Colonic mucosa (tissue), 4 donors: ENCODE results near the gene PIK3R2. TPM values are rescaled to one million over a fixed set of nuclear protein-coding genes. Genes with fewer than 3 reads are reported as not detected.

ENCODE experiments used
- DNase-seq: peaks from one replicate; pipeline ENCODE4 v3.0.0-alpha.2; 2020
- H3K27ac ChIP-seq: fragments of 200-600 bp; one replicate; pipeline ENCODE4 v1.8.0; 2021
- H3K27me3 ChIP-seq: fragments of 200-600 bp; one replicate; pipeline ENCODE4 v1.8.0; 2021
- H3K36me3 ChIP-seq: fragments of 200-600 bp; one replicate; pipeline ENCODE4 v1.8.0; 2021
- H3K4me1 ChIP-seq: fragments of 200-600 bp; one replicate; pipeline ENCODE4 v1.8.0; 2021; ENCODE audit warnings: mild to moderate bottlenecking
- H3K4me3 ChIP-seq: fragments of 200-600 bp; one replicate; pipeline ENCODE4 v1.8.0; 2021
- H3K9ac ChIP-seq, 2 donors: one replicate each; pipeline ENCODE4 v1.7.0; 2013; ENCODE audit warnings: control low read depth in 2 of 2, low read depth in 2 of 2, low read length in 2 of 2
- H3K9me3 ChIP-seq: fragments of 200-600 bp; one replicate; pipeline ENCODE4 v1.8.0; 2021
- CTCF ChIP-seq: fragments of 200-600 bp; IDR thresholded peaks from one replicate; pipeline ENCODE4 v1.8.0; 2022; ENCODE audit warnings: antibody characterized with exemption, mild to moderate bottlenecking
- intact Hi-C: fragments of 100-400 bp; cut with DNase I; formaldehyde crosslinking; loops from one replicate; pipeline ENCODE4 v1.14.1; 2022
- total RNA-seq, 2 donors: library from RNA; stranded (reverse); fragmentation: NEBNext Ultra II Directional in 1 of 2; extraction: Animal tissue kit (Norgen Biotek cat#: 25700) in 1 of 2; gene quantifications; one replicate each; pipeline ENCODE4 v1.2.1, GENCODE V29; 2021
- donor health status: healthy.
- donor health status: DM: no; HTN: no; CAD: no.
- donor health status: DM: no; HTN: no; CAD: no.

The PIK3R2 gene
- total RNA-seq, 2 donors from 2014 or later: 42.9 to 48.2 TPM

- Histone ChIP-seq H3K4me1 (no peaks in the 10 kb centered on the region), H3K36me3 (peaks cover 12% of the 10 kb centered on the region), H3K4me3 (no peak overlapping the region), H3K27me3 (no peaks in the 10 kb centered on the region), H3K27ac (no peak overlapping the region), H3K9ac (no peak overlapping the region), H3K9me3 (no peaks in the 10 kb centered on the region)
- no peak for DNase-seq
- intact Hi-C loops: no loop called here
- TF ChIP-seq CTCF: no peak
These were observed 26.9 kb upstream of the PIK3R2 start for GRCh38 chr19:18126097-18126496.

GRCh38 chr19:18128044-18128443, 24.9 kb upstream of the PIK3R2 start:
- intact Hi-C loops: no loop called here

GRCh38 chr19:18128805-18129204, 24.2 kb upstream of the PIK3R2 start:
- H3K4me1 ChIP-seq: no peaks in the 10 kb centered on the region
- DNase-seq: no peak
- no peak overlapping the region for H3K9ac ChIP-seq
- H3K9me3 ChIP-seq: no peaks in the 10 kb centered on the region
- intact Hi-C loops: no loop called here
- H3K4me3 ChIP-seq: no peak overlapping the region
- TF ChIP-seq CTCF: no peak
- H3K27ac ChIP-seq: no peak overlapping the region
- H3K36me3 ChIP-seq: peaks cover 22% of the 10 kb centered on the region
- H3K27me3 ChIP-seq: no peaks in the 10 kb centered on the region

More at GRCh38 chr19:18128044-18128443, 24.9 kb upstream of the PIK3R2 start:
- no peaks in the 10 kb centered on the region for H3K4me1 ChIP-seq
- peaks cover 22% of the 10 kb centered on the region for H3K36me3 ChIP-seq
- H3K4me3 ChIP-seq: no peak overlapping the region
- no peaks in the 10 kb centered on the region for H3K27me3 ChIP-seq
- DNase-seq: no peak
- H3K9me3 ChIP-seq: no peaks in the 10 kb centered on the region
- no peak for TF ChIP-seq CTCF
- H3K9ac ChIP-seq: no peak overlapping the region
- H3K27ac ChIP-seq: no peak overlapping the region

- Histone ChIP-seq H3K4me3 (no peak overlapping the region), H3K27ac (no peak overlapping the region), H3K4me1 (no peaks in the 10 kb centered on the region), H3K9ac (no peak overlapping the region), H3K27me3 (no peaks in the 10 kb centered on the region), H3K9me3 (no peaks in the 10 kb centered on the region), H3K36me3 (peaks cover 16% of the 10 kb centered on the region)
- no peak for TF ChIP-seq CTCF
- DNase-seq: no peak
- intact Hi-C loops: no loop called here
These were observed 22.3 kb upstream of the PIK3R2 start for GRCh38 chr19:18130523-18131242.

- Histone ChIP-seq H3K9me3 (no peaks in the 10 kb centered on the region), H3K27ac (no peak overlapping the region), H3K4me1 (no peaks in the 10 kb centered on the region), H3K36me3 (peaks cover 16% of the 10 kb centered on the region), H3K27me3 (no peaks in the 10 kb centered on the region), H3K9ac (no peak overlapping the region), H3K4me3 (no peak overlapping the region)
- intact Hi-C loops: no loop called here
- no peak for DNase-seq
- no peak for TF ChIP-seq CTCF
These were observed 20.9 kb upstream of the PIK3R2 start for GRCh38 chr19:18131841-18132596.
